Activated CD8-positive, alpha-beta memory T cell treated with anti-CD3 and anti-CD28 coated beads for 48 hours (primary cell): ENCODE results near the gene AHDC1.

Experiments used
- DNase-seq, 3 experiments: peaks; one replicate each; pipeline ENCODE4 v3.0.0-alpha.2; 2020; ENCODE audit warnings: low read depth in 2 of 3, low spot score in 2 of 3

The AHDC1 gene

GRCh38 chr1:27581823-27582243, 22.1 kb downstream of the AHDC1 start:
- no peak for DNase-seq

- no peak for DNase-seq
Measured at GRCh38 chr1:27577504-27578188, 26.3 kb downstream of the AHDC1 start.

GRCh38 chr1:27576806-27577227, 27.1 kb downstream of the AHDC1 start:
- DNase-seq, result no peak

- no peak for DNase-seq
Measured at GRCh38 chr1:27575840-27576331, 28.1 kb downstream of the AHDC1 start.

- no peak for DNase-seq
Measured at GRCh38 chr1:27574871-27575831, 28.8 kb downstream of the AHDC1 start.

- no peak for DNase-seq
Measured at GRCh38 chr1:27574001-27574781, 29.8 kb downstream of the AHDC1 start.

GRCh38 chr1:27572679-27573426, 31.1 kb downstream of the AHDC1 start:
- no peak for DNase-seq

GRCh38 chr1:27572019-27572678, 31.8 kb downstream of the AHDC1 start:
- DNase-seq, result no peak

- no peak for DNase-seq
Measured at GRCh38 chr1:27571439-27572018, 32.4 kb downstream of the AHDC1 start.

- DNase-seq, result no peak
Measured at GRCh38 chr1:27570784-27571183, 33.2 kb downstream of the AHDC1 start.

GRCh38 chr1:27570356-27570755, 33.6 kb downstream of the AHDC1 start:
- no peak for DNase-seq

GRCh38 chr1:27569506-27570291, 34.2 kb downstream of the AHDC1 start:
- DNase-seq, result no peak

GRCh38 chr1:27569088-27569460, 34.9 kb downstream of the AHDC1 start:
- DNase-seq, result no peak

GRCh38 chr1:27568300-27569087, 35.5 kb downstream of the AHDC1 start:
- DNase-seq, result peak; percentile 82 to 88 (median 83)

GRCh38 chr1:27567971-27568299, 36.0 kb downstream of the AHDC1 start:
- no peak for DNase-seq

- no peak for DNase-seq
Measured at GRCh38 chr1:27567146-27567526, 36.8 kb downstream of the AHDC1 start.

GRCh38 chr1:27566462-27567145, 37.3 kb downstream of the AHDC1 start:
- no peak for DNase-seq
